Thymus (tissue), 11 donors: Measurements from ENCODE around the gene TP63. TPM values are rescaled to one million over a fixed set of nuclear protein-coding genes. Genes with fewer than 3 reads are reported as not detected.

Experiments
- DNase-seq, 9 donors: peaks; one replicate each; pipeline ENCODE4 v3.0.0-alpha.2; 2013; ENCODE audit warnings: low spot score in 9 of 9, low read depth in 6 of 9, missing footprints in 1 of 9
- H3K27ac ChIP-seq, 2 donors: one replicate each; pipeline ENCODE4 v1.5.1; 2013; ENCODE audit warnings: control low read depth in 1 of 2, low read depth in 1 of 2, low read length in 1 of 2, mild to moderate bottlenecking in 1 of 2, moderate library complexity in 1 of 2
- H3K27me3 ChIP-seq, 2 donors: one replicate each; pipeline ENCODE4 v1.5.1; 2013; ENCODE audit warnings: low read length in 1 of 2; ENCODE audit not compliant: control insufficient read depth in 2 of 2, insufficient read depth in 1 of 2
- H3K36me3 ChIP-seq, 2 donors: one replicate each; pipeline ENCODE4 v1.5.1; 2013; ENCODE audit warnings: low read length in 1 of 2, mild to moderate bottlenecking in 1 of 2, moderate library complexity in 1 of 2; ENCODE audit not compliant: control insufficient read depth in 2 of 2, insufficient read depth in 2 of 2
- H3K4me1 ChIP-seq, 2 donors: one replicate each; pipeline ENCODE4 v1.5.1; 2013; ENCODE audit warnings: low read length in 2 of 2; ENCODE audit not compliant: control insufficient read depth in 2 of 2, insufficient read depth in 2 of 2
- H3K4me3 ChIP-seq, 2 donors: one replicate each; pipeline ENCODE4 v1.5.1; 2013; ENCODE audit warnings: low read length in 2 of 2, control low read depth in 1 of 2, mild to moderate bottlenecking in 1 of 2
- H3K9me3 ChIP-seq, 2 donors: one replicate each; pipeline ENCODE4 v1.5.1; 2013; ENCODE audit warnings: low read length in 1 of 2, mild to moderate bottlenecking in 1 of 2; ENCODE audit not compliant: control insufficient read depth in 2 of 2, insufficient read depth in 1 of 2
- WGBS: extraction: QIAGEN DNeasy Blood & Tissue Kit; methylation state at CpG from one replicate; pipeline ENCODE4 v1.1.7; 2013; 5-methylcytosine and 5-hydroxymethylcytosine counted together
- polyA plus RNA-seq: library from polyadenylated mRNA; stranded (reverse); fragments of 200-250 nt; gene quantifications from one replicate; pipeline ENCODE4 v1.2.3, GENCODE V29; 2013
- total RNA-seq: library from RNA; stranded (reverse); fragments of 120-200 nt; gene quantifications from one replicate; pipeline ENCODE4 v1.2.4, GENCODE V29; 2013
- donor health status: healthy.

Gene TP63
- total and polyA plus RNA-seq, 2 donors: 17.3 to 47.1 TPM

DNA sequence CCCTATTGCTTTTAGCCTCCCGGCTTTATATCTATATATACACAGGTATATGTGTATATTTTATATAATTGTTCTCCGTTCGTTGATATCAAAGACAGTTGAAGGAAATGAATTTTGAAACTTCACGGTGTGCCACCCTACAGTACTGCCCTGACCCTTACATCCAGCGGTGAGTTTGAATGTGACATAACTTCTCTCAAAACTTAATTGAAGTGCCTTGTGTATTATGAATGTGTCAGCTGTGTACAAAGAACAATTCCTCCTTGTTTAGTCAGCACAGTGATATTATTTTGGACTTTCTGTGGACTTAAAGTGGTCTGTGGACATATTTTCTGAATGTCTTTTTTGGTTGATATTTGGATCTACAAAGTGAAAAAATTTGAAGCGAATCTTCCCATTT is 220 bp downstream of the TP63 start:
- WGBS: 97% methylated on average over 6 of the region's 6 CpGs
- Histone ChIP-seq H3K9me3 (no peaks in the 10 kb centered on the region), H3K36me3 (no peaks in the 10 kb centered on the region), H3K4me3 (no peak overlapping the region), H3K27me3 (no peaks in the 10 kb centered on the region), H3K4me1 (peaks cover 0 to 6% of the 10 kb centered on the region in 2 donors), H3K27ac (no peak overlapping the region)
- DNase-seq: no peak

- Histone ChIP-seq H3K27me3 (no peaks in the 10 kb centered on the region), H3K4me1 (peaks cover 0 to 4% of the 10 kb centered on the region in 2 donors), H3K4me3 (no peak overlapping the region), H3K9me3 (no peaks in the 10 kb centered on the region), H3K27ac (peak overlapping the region in 1 of 2 donors; percentile 21), H3K36me3 (no peaks in the 10 kb centered on the region)
- WGBS: 76% methylated on average over 5 of the region's 5 CpGs
- peak in 3 of 9 donors; percentile 9 to 51 (median 43) for DNase-seq
These were observed 1.1 kb downstream of the TP63 start for GRCh38 chr3:189632242-189632641.

GRCh38 chr3:189635339-189635738 is 4.2 kb downstream of the TP63 start:
- WGBS: 91% methylated on average over 3 of the region's 3 CpGs
- Histone ChIP-seq H3K4me3 (no peak overlapping the region), H3K27me3 (no peaks in the 10 kb centered on the region), H3K36me3 (no peaks in the 10 kb centered on the region), H3K9me3 (no peaks in the 10 kb centered on the region), H3K4me1 (peaks cover 0 to 4% of the 10 kb centered on the region in 2 donors), H3K27ac (no peak overlapping the region)
- no peak for DNase-seq

- WGBS: over 99% methylated on average over 5 of the region's 5 CpGs
- H3K27ac ChIP-seq: no peak overlapping the region
- H3K9me3 ChIP-seq: no peaks in the 10 kb centered on the region
- peaks cover 0 to under 1% of the 10 kb centered on the region in 2 donors for H3K4me1 ChIP-seq
- H3K4me3 ChIP-seq: no peak overlapping the region
- no peak for DNase-seq
- H3K36me3 ChIP-seq: no peaks in the 10 kb centered on the region
- H3K27me3 ChIP-seq: no peaks in the 10 kb centered on the region
These were observed 4.9 kb downstream of the TP63 start for GRCh38 chr3:189636048-189636447.

- no peak overlapping the region for H3K4me3 ChIP-seq
- H3K4me1 ChIP-seq: no peaks in the 10 kb centered on the region
- H3K9me3 ChIP-seq: no peaks in the 10 kb centered on the region
- no peaks in the 10 kb centered on the region for H3K27me3 ChIP-seq
- WGBS: 90% methylated on average over 4 of the region's 4 CpGs
- no peak overlapping the region for H3K27ac ChIP-seq
- DNase-seq: no peak
- H3K36me3 ChIP-seq: no peaks in the 10 kb centered on the region
These were observed 6.6 kb downstream of the TP63 start for GRCh38 chr3:189637750-189638149.

DNA sequence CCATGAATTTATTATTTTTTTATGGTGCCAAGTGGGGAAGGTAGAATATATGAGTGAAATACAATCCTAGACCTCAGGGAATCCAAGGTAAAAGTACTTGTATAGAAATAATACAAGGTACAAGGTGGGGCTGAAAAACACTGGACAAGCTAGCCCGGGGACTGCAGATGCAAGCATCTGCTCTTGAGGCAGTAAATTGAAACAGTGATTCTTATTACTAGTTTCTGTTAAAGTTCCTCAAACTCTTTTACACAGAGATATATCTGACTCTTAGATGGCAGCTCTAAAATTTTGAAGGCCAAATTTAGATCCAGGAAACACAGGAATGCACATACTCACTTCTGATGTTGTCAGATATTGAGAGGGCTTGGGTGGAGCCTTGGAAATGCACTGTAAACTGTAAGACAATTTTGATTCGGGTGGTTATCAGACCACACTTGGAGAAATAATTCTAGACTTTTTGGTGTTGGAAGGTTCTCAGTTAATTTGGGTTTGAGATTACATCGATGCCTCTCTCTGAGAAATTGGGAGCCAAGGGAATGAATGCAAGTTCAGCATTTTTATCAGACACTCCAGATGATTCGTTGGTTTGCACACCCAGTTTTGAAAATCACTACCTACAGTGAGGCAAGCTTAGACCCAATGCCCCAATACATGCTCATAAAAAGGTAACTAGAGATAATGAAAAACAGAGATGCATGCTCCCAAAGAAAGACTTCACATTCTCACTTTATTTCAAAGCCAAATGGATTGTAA is 7.3 kb downstream of the TP63 start:
- H3K27me3 ChIP-seq: no peaks in the 10 kb centered on the region
- no peak overlapping the region for H3K27ac ChIP-seq
- H3K4me3 ChIP-seq: no peak overlapping the region
- DNase-seq: no peak
- 75% methylated on average over 4 of the region's 4 CpGs for WGBS
- no peaks in the 10 kb centered on the region for H3K9me3 ChIP-seq
- no peaks in the 10 kb centered on the region for H3K4me1 ChIP-seq
- no peaks in the 10 kb centered on the region for H3K36me3 ChIP-seq

DNA sequence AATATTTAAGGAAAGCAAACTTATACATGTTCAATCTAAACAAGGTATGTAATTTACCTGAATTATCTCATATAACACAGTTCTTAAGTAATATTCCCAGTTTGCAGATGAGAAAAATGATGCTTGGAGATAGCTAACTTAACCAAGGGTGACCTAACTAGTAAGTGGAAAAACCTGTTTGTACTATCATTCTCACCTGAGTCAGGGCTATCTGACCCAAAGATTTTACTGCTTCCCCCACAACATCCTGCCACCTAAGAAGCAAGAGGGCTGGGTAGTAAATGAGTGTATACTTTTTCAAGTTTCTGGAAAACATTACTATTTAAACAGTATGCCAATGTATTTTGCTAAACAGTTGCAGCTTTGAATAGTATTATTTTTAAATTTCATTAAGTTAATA is 10.6 kb downstream of the TP63 start:
- DNase-seq: no peak
- Histone ChIP-seq H3K9me3 (no peaks in the 10 kb centered on the region), H3K4me3 (no peak overlapping the region), H3K4me1 (no peaks in the 10 kb centered on the region), H3K36me3 (no peaks in the 10 kb centered on the region), H3K27me3 (no peaks in the 10 kb centered on the region), H3K27ac (no peak overlapping the region)

- 94% methylated on average over 8 of the region's 8 CpGs for WGBS
- H3K9me3 ChIP-seq: no peaks in the 10 kb centered on the region
- H3K4me1 ChIP-seq: no peaks in the 10 kb centered on the region
These were observed 15.8 kb downstream of the TP63 start for GRCh38 chr3:189646853-189647542.

GRCh38 chr3:189652042-189652441 is 20.9 kb downstream of the TP63 start:
- Histone ChIP-seq H3K36me3 (no peaks in the 10 kb centered on the region), H3K27ac (no peak overlapping the region), H3K27me3 (no peaks in the 10 kb centered on the region), H3K4me3 (no peak overlapping the region), H3K4me1 (no peaks in the 10 kb centered on the region), H3K9me3 (no peaks in the 10 kb centered on the region)
- WGBS: 88% methylated on average over 1 of the region's 1 CpG
- no peak for DNase-seq

More at GRCh38 chr3:189646853-189647542, 15.8 kb downstream of the TP63 start:
- Histone ChIP-seq H3K4me3 (no peak overlapping the region), H3K36me3 (no peaks in the 10 kb centered on the region), H3K27ac (no peak overlapping the region), H3K27me3 (no peaks in the 10 kb centered on the region)
- DNase-seq: no peak
